CMK (cell line): ENCODE measurements around the gene REV3L.

Experiments
- DNase-seq: peaks from one replicate; pipeline ENCODE4 v3.0.0-alpha.2; 2010; ENCODE audit warnings: low read depth

The REV3L gene

GRCh38 chr6:111423960-111424846 is 58.8 kb downstream of the REV3L start:
- no peak for DNase-seq

- no peak for DNase-seq
These were observed 59.9 kb downstream of the REV3L start for GRCh38 chr6:111423055-111423633.

- no peak for DNase-seq
These were observed 63.9 kb downstream of the REV3L start for GRCh38 chr6:111418971-111419693.

- no peak for DNase-seq
These were observed 65.1 kb downstream of the REV3L start for GRCh38 chr6:111417946-111418345.

GRCh38 chr6:111417181-111417585 is 65.8 kb downstream of the REV3L start:
- no peak for DNase-seq

- no peak for DNase-seq
These were observed 66.5 kb downstream of the REV3L start for GRCh38 chr6:111416529-111416928.

GRCh38 chr6:111414373-111414772 is 68.6 kb downstream of the REV3L start:
- DNase-seq, result no peak

- no peak for DNase-seq
These were observed 70.9 kb downstream of the REV3L start for GRCh38 chr6:111411978-111412566.

- no peak for DNase-seq
These were observed 72.0 kb downstream of the REV3L start for GRCh38 chr6:111411046-111411445.

GRCh38 chr6:111410371-111410770 is 72.6 kb downstream of the REV3L start:
- DNase-seq, result no peak

- no peak for DNase-seq
These were observed 73.6 kb downstream of the REV3L start for GRCh38 chr6:111409430-111409829.

GRCh38 chr6:111407686-111408085 is 75.3 kb downstream of the REV3L start:
- DNase-seq, result no peak

GRCh38 chr6:111406200-111406721 is 76.8 kb downstream of the REV3L start:
- no peak for DNase-seq

GRCh38 chr6:111403388-111403787 is 79.6 kb downstream of the REV3L start:
- no peak for DNase-seq

GRCh38 chr6:111399626-111400025 is 83.4 kb downstream of the REV3L start:
- DNase-seq, result no peak

GRCh38 chr6:111388681-111389080 is 94.3 kb downstream of the REV3L start:
- DNase-seq, result no peak

GRCh38 chr6:111382476-111383294 is 100.3 kb downstream of the REV3L start:
- no peak for DNase-seq

GRCh38 chr6:111381728-111382127 is 101.3 kb downstream of the REV3L start:
- no peak for DNase-seq

- DNase-seq, result no peak
These were observed 101.9 kb downstream of the REV3L start for GRCh38 chr6:111381123-111381522.

GRCh38 chr6:111379831-111380230 is 103.2 kb downstream of the REV3L start:
- DNase-seq, result no peak

GRCh38 chr6:111379302-111379701 is 103.7 kb downstream of the REV3L start:
- no peak for DNase-seq
